ENCODE results near the gene POU2F3. TPM values are rescaled to one million over a fixed set of nuclear protein-coding genes. Genes with fewer than 3 reads are reported as not detected.

POU2F3 gene
- polyA plus RNA-seq, 1 donor (not counting 4 experiments of a cell fraction or from before 2014, with no cell fraction given), result 0.96 TPM

DNA sequence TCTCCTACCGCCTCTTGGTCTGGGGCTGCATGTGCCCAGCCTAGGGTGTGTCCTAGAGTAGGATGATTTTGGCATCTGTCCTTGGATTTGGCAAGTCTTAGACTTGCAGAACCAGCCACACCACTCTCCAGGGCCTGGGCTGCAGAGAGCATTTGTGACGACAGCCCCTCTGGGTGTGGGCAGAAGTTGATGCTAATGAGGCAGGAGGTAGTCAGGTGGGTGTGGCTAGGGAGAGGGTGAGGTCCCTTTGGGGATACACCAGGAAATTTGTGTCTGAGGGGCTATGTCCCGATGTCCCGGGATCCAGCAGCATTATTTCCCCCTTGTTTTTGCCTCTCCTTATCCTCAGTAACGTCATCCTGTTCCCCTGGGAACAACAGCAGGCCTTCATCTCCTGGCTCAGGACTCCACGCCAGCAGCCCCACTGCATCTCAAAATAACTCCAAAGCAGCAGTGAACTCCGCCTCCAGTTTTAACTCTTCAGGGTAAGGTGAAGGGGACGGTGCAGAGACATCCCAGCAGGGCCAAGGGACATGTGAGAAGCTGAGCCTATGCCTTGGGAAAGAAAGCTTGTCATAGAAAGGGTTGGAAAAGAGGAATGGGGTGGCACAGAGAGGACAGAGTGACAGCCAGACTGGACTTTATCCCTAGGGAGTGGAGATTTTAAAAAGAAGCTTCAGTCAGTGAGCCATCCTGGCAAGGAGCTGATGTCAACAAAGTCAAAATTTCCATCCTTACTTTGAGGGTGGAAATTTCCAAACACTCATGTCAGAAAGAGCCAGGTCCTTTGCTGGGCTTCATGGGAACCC, 77.1 kb downstream of the POU2F3 start:
- H3K36me3 ChIP-seq (ENCODE audit: control insufficient read depth in 2 of 2, extremely low read depth in 1 of 2, insufficient read depth in 2 of 2, low read length in 2 of 2), result no peaks in the 10 kb centered on the region
- peak overlapping the region; percentile 22 for H3K9ac ChIP-seq (ENCODE audit: control insufficient read depth, extremely low read depth, insufficient read depth, low read length)
- no peaks in the 10 kb centered on the region for H3K9me3 ChIP-seq (ENCODE audit: control insufficient read depth, low read depth, low read length)
- no peaks in the 10 kb centered on the region for H3K79me2 ChIP-seq (ENCODE audit: control insufficient read depth, insufficient read depth, low read length)
- H3K27me3 ChIP-seq (ENCODE audit: control insufficient read depth, extremely low read depth, insufficient read depth, low read length), result no peaks in the 10 kb centered on the region
- peak overlapping the region; percentile 14 for H2AFZ ChIP-seq (ENCODE audit: control insufficient read depth, low read length)
- FAIRE-seq (peak; percentile 92), DNase-seq (ENCODE audit: low read depth, low spot score) (peak; percentile 59)
- peaks cover 17% of the 10 kb centered on the region for H3K4me1 ChIP-seq (ENCODE audit: control insufficient read depth, extremely low read depth, insufficient read depth, low read length)
- H3K27ac ChIP-seq (ENCODE audit: control insufficient read depth, insufficient read depth, low read length), result peak overlapping the region; percentile 10
- H3K9me1 ChIP-seq (ENCODE audit: control insufficient read depth, extremely low read depth, insufficient read depth, low read length), result no peaks in the 10 kb centered on the region
- peak overlapping the region; percentile 45 for H3K4me2 ChIP-seq (ENCODE audit: control insufficient read depth, extremely low read depth, insufficient read depth, low read depth, low read length)
- H3K4me3 ChIP-seq (ENCODE audit: control insufficient read depth in 2 of 3, extremely low read depth in 1 of 3, insufficient read depth in 2 of 3, low read depth in 1 of 3, low read length in 3 of 3), result peak overlapping the region in 1 of 3 experiments; percentile 15
- dilution Hi-C loops (cut with MboI; ENCODE audit: extremely low pct_ligation_motif_present, low sequenced_read_pairs), result no loop called here
- TF ChIP-seq, protein P1, sequence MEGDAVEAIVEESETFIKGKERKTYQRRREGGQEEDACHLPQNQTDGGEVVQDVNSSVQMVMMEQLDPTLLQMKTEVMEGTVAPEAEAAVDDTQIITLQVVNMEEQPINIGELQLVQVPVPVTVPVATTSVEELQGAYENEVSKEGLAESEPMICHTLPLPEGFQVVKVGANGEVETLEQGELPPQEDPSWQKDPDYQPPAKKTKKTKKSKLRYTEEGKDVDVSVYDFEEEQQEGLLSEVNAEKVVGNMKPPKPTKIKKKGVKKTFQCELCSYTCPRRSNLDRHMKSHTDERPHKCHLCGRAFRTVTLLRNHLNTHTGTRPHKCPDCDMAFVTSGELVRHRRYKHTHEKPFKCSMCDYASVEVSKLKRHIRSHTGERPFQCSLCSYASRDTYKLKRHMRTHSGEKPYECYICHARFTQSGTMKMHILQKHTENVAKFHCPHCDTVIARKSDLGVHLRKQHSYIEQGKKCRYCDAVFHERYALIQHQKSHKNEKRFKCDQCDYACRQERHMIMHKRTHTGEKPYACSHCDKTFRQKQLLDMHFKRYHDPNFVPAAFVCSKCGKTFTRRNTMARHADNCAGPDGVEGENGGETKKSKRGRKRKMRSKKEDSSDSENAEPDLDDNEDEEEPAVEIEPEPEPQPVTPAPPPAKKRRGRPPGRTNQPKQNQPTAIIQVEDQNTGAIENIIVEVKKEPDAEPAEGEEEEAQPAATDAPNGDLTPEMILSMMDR (optimal IDR thresholded peaks at IDR 0.05 in 1 of 3, IDR thresholded peaks at IDR 0.05 in 1 of 3, conservative IDR thresholded peaks at IDR 0.05 in 1 of 3; ENCODE audit: extremely low read depth in 1 of 3, insufficient read depth in 2 of 3, low read length in 3 of 3), result no peak
- no peaks in the 10 kb centered on the region for H4K20me1 ChIP-seq (ENCODE audit: control insufficient read depth, extremely low read depth, insufficient read depth, low read length)

GRCh38 chr11:120317689-120318480, 77.9 kb downstream of the POU2F3 start:
- Histone ChIP-seq H3K4me3 (ENCODE audit: control insufficient read depth in 2 of 3, extremely low read depth in 1 of 3, insufficient read depth in 2 of 3, low read depth in 1 of 3, low read length in 3 of 3) (no peak overlapping the region), H3K4me2 (ENCODE audit: control insufficient read depth, extremely low read depth, insufficient read depth, low read depth, low read length) (no peak overlapping the region), H4K20me1 (ENCODE audit: control insufficient read depth, extremely low read depth, insufficient read depth, low read length) (no peaks in the 10 kb centered on the region), H3K79me2 (ENCODE audit: control insufficient read depth, insufficient read depth, low read length) (no peaks in the 10 kb centered on the region), H3K9me1 (ENCODE audit: control insufficient read depth, extremely low read depth, insufficient read depth, low read length) (no peaks in the 10 kb centered on the region), H3K27me3 (ENCODE audit: control insufficient read depth, extremely low read depth, insufficient read depth, low read length) (no peaks in the 10 kb centered on the region), H3K27ac (ENCODE audit: control insufficient read depth, insufficient read depth, low read length) (no peak overlapping the region), H3K36me3 (ENCODE audit: control insufficient read depth in 2 of 2, extremely low read depth in 1 of 2, insufficient read depth in 2 of 2, low read length in 2 of 2) (no peaks in the 10 kb centered on the region), H3K4me1 (ENCODE audit: control insufficient read depth, extremely low read depth, insufficient read depth, low read length) (peaks cover 17% of the 10 kb centered on the region), H3K9ac (ENCODE audit: control insufficient read depth, extremely low read depth, insufficient read depth, low read length) (peak overlapping the region; percentile 22), H2AFZ (ENCODE audit: control insufficient read depth, low read length) (no peak overlapping the region), H3K9me3 (ENCODE audit: control insufficient read depth, low read depth, low read length) (no peaks in the 10 kb centered on the region)
- TF ChIP-seq EZH2 (IDR thresholded peaks at IDR 0.05; ENCODE audit: low read length), result no peak
- TF ChIP-seq, protein P1 (optimal IDR thresholded peaks at IDR 0.05 in 1 of 3, IDR thresholded peaks at IDR 0.05 in 1 of 3, conservative IDR thresholded peaks at IDR 0.05 in 1 of 3; ENCODE audit: extremely low read depth in 1 of 3, insufficient read depth in 2 of 3, low read length in 3 of 3), result no peak
- dilution Hi-C loops (cut with MboI; ENCODE audit: extremely low pct_ligation_motif_present, low sequenced_read_pairs), result no loop called here
- DNase-seq (ENCODE audit: low read depth, low spot score) (no peak), FAIRE-seq (no peak)

All from keratinocyte (primary cell).